Measurements from ENCODE around the gene PDE9A.

- TF ChIP-seq EZH2 (IDR thresholded peaks at IDR 0.05; ENCODE audit: borderline replicate concordance, insufficient read depth, low read depth, low read length, poor library complexity, severe bottlenecking) (no peak), CTCF (IDR thresholded peaks at IDR 0.05) (no peak)
Measured at GRCh38 chr21:42652527-42653230, 742 bp upstream of the PDE9A start.
